IMR-90 (cell line): ENCODE results near the gene SUDS3. TPM values are rescaled to one million over a fixed set of nuclear protein-coding genes. Genes with fewer than 3 reads are reported as not detected.

ENCODE experiments used
- ATAC-seq: fragments of 200-7000 bp; cut with Tn5 transposase; 2 replicates; pipeline ENCODE4 v1.9.1; 2020; ENCODE audit warnings: low read depth, mild to moderate bottlenecking, moderate library complexity
- BruUV-seq: library from RNA; stranded (reverse); fragments of 400-500 nt; replicated peaks from 2 replicates; lab custom pipeline; 2021; lab: Mats Ljungman, UMichigan
- CTCF ChIA-PET: fragments of 300-600 bp; formaldehyde crosslinking; extraction: SDS; loops from one replicate; lab custom pipeline; 2021; ENCODE audit warnings: antibody characterized with exemption; lab: Yijun Ruan, JAX
- POLR2A ChIA-PET: fragments of 300-600 bp; sonication (Branson Sonifier 250); formaldehyde crosslinking; loops from one replicate; lab custom pipeline; 2022; ENCODE audit warnings: antibody characterized with exemption; ENCODE audit not compliant: unreplicated experiment; lab: Charles Lee
- DNase-seq: peaks from one replicate; pipeline ENCODE4 v3.0.0; 2013
- H2AFZ ChIP-seq: replicated peaks from 2 replicates; pipeline ENCODE3; 2013; ENCODE audit warnings: low read length, mild to moderate bottlenecking; ENCODE audit not compliant: poor library complexity
- H2AK5ac ChIP-seq: 2 replicates; pipeline ENCODE4 v1.6.1; 2013; ENCODE audit warnings: low read depth, low read length, inconsistent platforms
- H2AK9ac ChIP-seq: replicated peaks from 2 replicates; pipeline ENCODE3; 2013; ENCODE audit warnings: mild to moderate bottlenecking, low read depth, low read length, moderate library complexity; ENCODE audit not compliant: poor library complexity
- H2BK120ac ChIP-seq: 2 replicates; pipeline ENCODE4 v1.6.1; 2013; ENCODE audit warnings: low read depth, low read length, inconsistent platforms
- H2BK15ac ChIP-seq: 3 replicates; pipeline ENCODE4 v1.6.1; 2013; ENCODE audit warnings: low read depth, low read length, inconsistent platforms
- H2BK20ac ChIP-seq: 2 replicates; pipeline ENCODE4 v1.6.1; 2013; ENCODE audit warnings: low read depth, mild to moderate bottlenecking, inconsistent platforms, low read length, moderate library complexity
- H2BK5ac ChIP-seq: 2 replicates; pipeline ENCODE4 v1.6.1; 2013; ENCODE audit warnings: mild to moderate bottlenecking, low read depth, low read length, inconsistent platforms; ENCODE audit not compliant: poor library complexity, severe bottlenecking
- H3K14ac ChIP-seq: replicated peaks from 2 replicates; pipeline ENCODE4 v1.6.1; 2013; ENCODE audit warnings: low read depth, low read length, inconsistent platforms
- H3K18ac ChIP-seq: 2 replicates; pipeline ENCODE4 v1.6.1; 2013; ENCODE audit warnings: low read depth, low read length, control low read depth
- H3K23ac ChIP-seq: 2 replicates; pipeline ENCODE4 v1.6.1; 2013; ENCODE audit warnings: low read depth, low read length, inconsistent platforms
- H3K27ac ChIP-seq: 2 replicates; pipeline ENCODE4 v1.5.1; 2013; ENCODE audit warnings: mild to moderate bottlenecking, control low read depth, low read length; ENCODE audit not compliant: insufficient read depth
- H3K27me3 ChIP-seq: 2 replicates; pipeline ENCODE4 v1.6.1; 2013; ENCODE audit warnings: low read length; ENCODE audit not compliant: control insufficient read depth, insufficient read depth
- H3K36me3 ChIP-seq: 2 replicates; pipeline ENCODE4 v1.6.1; 2013; ENCODE audit warnings: low read length, mixed read lengths; ENCODE audit not compliant: control insufficient read depth, insufficient read depth
- H3K4ac ChIP-seq: 2 replicates; pipeline ENCODE4 v1.6.1; 2013; ENCODE audit warnings: low read depth, low read length, inconsistent platforms
- H3K4me1 ChIP-seq: 2 replicates; pipeline ENCODE4 v1.6.1; 2013; ENCODE audit warnings: low read length, mixed read lengths; ENCODE audit not compliant: control insufficient read depth, insufficient read depth
- H3K4me2 ChIP-seq: 2 replicates; pipeline ENCODE4 v1.6.1; 2013; ENCODE audit warnings: low read depth, mild to moderate bottlenecking, control low read depth, low read length, moderate library complexity
- H3K4me3 ChIP-seq: 2 replicates; pipeline ENCODE4 v1.5.1; 2013; ENCODE audit warnings: low read depth, mild to moderate bottlenecking, control low read depth, low read length, moderate library complexity; ENCODE audit not compliant: insufficient read depth
- H3K56ac ChIP-seq: 2 replicates; pipeline ENCODE4 v1.6.1; 2013; ENCODE audit warnings: low read length, inconsistent platforms; ENCODE audit not compliant: insufficient read depth; ENCODE audit errors: extremely low read depth
- H3K79me1 ChIP-seq, 2 experiments: 2 replicates each; pipeline ENCODE4 v1.6.1; 2013; ENCODE audit warnings: low read length in 2 of 2, inconsistent platforms in 1 of 2, low read depth in 1 of 2
- H3K9ac ChIP-seq: 2 replicates; pipeline ENCODE4 v1.6.1; 2013; ENCODE audit warnings: low read depth, low read length, control low read depth
- H3K9me1 ChIP-seq: 2 replicates; pipeline ENCODE4 v1.6.1; 2013; ENCODE audit warnings: low read length, inconsistent platforms; ENCODE audit not compliant: insufficient read depth
- H3K9me3 ChIP-seq: 2 replicates; pipeline ENCODE4 v1.6.1; 2013; ENCODE audit warnings: low read length; ENCODE audit not compliant: control insufficient read depth, insufficient read depth
- H4K20me1 ChIP-seq: 2 replicates; pipeline ENCODE4 v1.6.1; 2013; ENCODE audit warnings: low read length, inconsistent platforms; ENCODE audit not compliant: insufficient read depth
- H4K5ac ChIP-seq: 2 replicates; pipeline ENCODE4 v1.6.1; 2013; ENCODE audit warnings: mild to moderate bottlenecking, low read depth, low read length, control low read depth
- H4K8ac ChIP-seq, 2 experiments: 2 replicates each; pipeline ENCODE4 v1.6.1; 2013; ENCODE audit warnings: low read depth in 2 of 2, low read length in 2 of 2, control low read depth in 1 of 2, inconsistent platforms in 1 of 2
- H4K91ac ChIP-seq: 2 replicates; pipeline ENCODE4 v1.6.1; 2013; ENCODE audit warnings: low read depth, low read length, inconsistent platforms; ENCODE audit not compliant: insufficient read depth
- CEBPB ChIP-seq: IDR thresholded peaks from 2 replicates; pipeline ENCODE4 v1.6.1; 2012; ENCODE audit warnings: low read depth, low read length, improper control_type of control experiment
- CHD1 ChIP-seq: IDR thresholded peaks from 2 replicates; pipeline ENCODE4 v1.6.1; 2012; ENCODE audit warnings: low read depth, low read length, improper control_type of control experiment
- FOS ChIP-seq: fragments of 150-350 bp; IDR thresholded peaks from 2 replicates; pipeline ENCODE4 v1.6.1; 2016; ENCODE audit warnings: low read depth, low read length
- MAFK ChIP-seq: IDR thresholded peaks from 2 replicates; pipeline ENCODE4 v1.6.1; 2012; ENCODE audit warnings: low read depth, low read length, improper control_type of control experiment
- MAZ ChIP-seq: IDR thresholded peaks from 2 replicates; pipeline ENCODE4 v1.6.1; 2012; ENCODE audit warnings: low read depth, mild to moderate bottlenecking, low read length, improper control_type of control experiment, moderate library complexity, borderline replicate concordance
- MXI1 ChIP-seq: IDR thresholded peaks from 2 replicates; pipeline ENCODE4 v1.6.1; 2012; ENCODE audit warnings: low read depth, mild to moderate bottlenecking, low read length, moderate library complexity, borderline replicate concordance
- NFE2L2 ChIP-seq: fragments of 150-350 bp; IDR thresholded peaks from 2 replicates; pipeline ENCODE4 v1.6.1; 2016; ENCODE audit warnings: low read depth, mild to moderate bottlenecking, low read length
- POLR2A ChIP-seq: IDR thresholded peaks from 2 replicates; pipeline ENCODE4 v1.6.1; 2012; ENCODE audit warnings: mild to moderate bottlenecking, low read depth, low read length
- RAD21 ChIP-seq: IDR thresholded peaks from 2 replicates; pipeline ENCODE4 v1.6.1; 2012; ENCODE audit warnings: low read length, improper control_type of control experiment
- RFX5 ChIP-seq: IDR thresholded peaks from 2 replicates; pipeline ENCODE4 v1.8.0; 2012; ENCODE audit warnings: low read depth, mild to moderate bottlenecking, low read length, moderate library complexity
- SMC3 ChIP-seq: fragments of 150-350 bp; IDR thresholded peaks from 2 replicates; pipeline ENCODE4 v1.6.1; 2016; ENCODE audit warnings: low read depth, mild to moderate bottlenecking, antibody characterized with exemption, low read length, moderate library complexity
- WGBS, 2 experiments: methylation state at CpG; one replicate each; pipeline versions ENCODE4 v1.1.5 to v1.1.7; 2013; ENCODE audit warnings: missing lambda C conversion rate in 2 of 2; ENCODE audit not compliant: insufficient read length in 1 of 2; ENCODE audit errors: extremely low coverage in 2 of 2; 5-methylcytosine and 5-hydroxymethylcytosine counted together
- dilution Hi-C: fragments of 300-500 bp; cut with HindIII; formaldehyde crosslinking; loops from one replicate; pipeline ENCODE4 v1.14.3; 2018; ENCODE audit warnings: low sequenced_read_pairs; ENCODE audit not compliant: unreplicated experiment
- in situ Hi-C: fragments of 300-500 bp; cut with MboI; formaldehyde crosslinking; loops from 3 replicates; pipeline ENCODE4 v1.14.3; 2019; ENCODE audit warnings: low sequenced_read_pairs, inconsistent platforms, mixed read lengths
- intact Hi-C: fragments of 100-400 bp; cut with micrococcal nuclease; formaldehyde crosslinking; loops from 2 replicates; pipeline ENCODE4 v1.10.0; 2022
- polyA plus RNA-seq, 3 experiments: library from polyadenylated mRNA; depleted of rRNA; stranded (reverse); fragments of >200 nt; gene quantifications; 2 replicates each; pipeline ENCODE4 v1.2.3, GENCODE V29; 2012; ENCODE audit warnings: low replicate concordance in 1 of 3
- total RNA-seq: library from RNA; depleted of rRNA; stranded (reverse); fragments of >200 nt; gene quantifications from 2 replicates; pipeline ENCODE4 v1.2.3, GENCODE V29; 2012
- TF ChIP-seq, protein P1 (sequence below): conservative IDR thresholded peaks from 2 replicates; pipeline ENCODE4 v1.5.1; 2012; ENCODE audit warnings: mild to moderate bottlenecking, low read depth, low read length, improper control_type of control experiment
- TF ChIP-seq, protein P2 (sequence below): fragments of 150-350 bp; IDR thresholded peaks from 2 replicates; pipeline ENCODE4 v1.6.1; 2016; ENCODE audit warnings: low read depth, mild to moderate bottlenecking, low read length, moderate library complexity, borderline replicate concordance
- TF ChIP-seq, protein P3 (sequence below): fragments of 150-350 bp; IDR thresholded peaks from 2 replicates; pipeline ENCODE4 v1.6.1; 2017; ENCODE audit warnings: mild to moderate bottlenecking, antibody characterized with exemption, low read length, low read depth

Gene SUDS3
- total and polyA plus RNA-seq, 2 of the 4 experiments (the other 2 are of a cell fraction) = 13.4 to 13.8 TPM

DNA sequence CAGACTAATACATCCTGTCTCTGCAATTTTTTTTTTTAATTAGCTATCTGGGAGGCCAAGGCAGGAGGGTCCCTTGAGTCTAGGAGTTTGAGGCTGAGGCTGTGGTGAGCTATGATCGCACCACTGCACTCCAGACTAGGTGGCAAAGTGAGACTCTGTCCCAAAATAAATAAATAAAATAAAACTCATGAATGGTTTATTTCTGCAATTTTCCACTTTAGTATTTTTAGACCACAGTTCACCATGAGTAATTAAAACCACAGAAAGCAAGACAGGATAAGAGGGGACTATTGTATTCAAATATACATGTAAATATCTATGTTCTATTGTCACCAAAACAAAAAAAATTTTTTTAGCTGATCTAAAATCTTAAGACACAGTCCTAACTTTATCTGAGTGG lies 21.5 kb upstream of the SUDS3 start:
- peak; percentile 40 for DNase-seq
- H2BK20ac ChIP-seq = no peak overlapping the region
- no peak overlapping the region for H3K27ac ChIP-seq

More for the DNA sequence above, 21.5 kb upstream of the SUDS3 start:
- no peak overlapping the region for H4K8ac ChIP-seq
- no peak overlapping the region for H3K23ac ChIP-seq
- no peak overlapping the region for H4K5ac ChIP-seq
- H3K36me3 ChIP-seq = no peaks in the 10 kb centered on the region
- H3K4me2 ChIP-seq = no peak overlapping the region
- H3K18ac ChIP-seq = no peak overlapping the region
- no peak overlapping the region for H2BK5ac ChIP-seq
- peaks cover 4% of the 10 kb centered on the region; the same call in 1 of the 2 replicates for H4K20me1 ChIP-seq
- H2AK5ac ChIP-seq = no peak overlapping the region
- BruUV-seq = no TSS peak
- no peak overlapping the region for H3K9ac ChIP-seq
- peaks cover 22 to 58% of the 10 kb centered on the region in 2 experiments for H3K79me1 ChIP-seq
- POLR2A ChIA-PET = no interaction called here
- H3K9me3 ChIP-seq = no peaks in the 10 kb centered on the region
- no peak overlapping the region for H2BK120ac ChIP-seq
- H3K4ac ChIP-seq = no peak overlapping the region
- H3K9me1 ChIP-seq = peaks cover 2% of the 10 kb centered on the region; the same call in 1 of the 2 replicates
- H2AK9ac ChIP-seq = no peak overlapping the region
- CTCF ChIA-PET = interaction anchor here (0.8 to 2.5 kb wide), 3 partner anchors 10 to 85 kb away, joined by 3 to 10 read pairs (median 3); partner anchors contain the start of gene SUDS3
- H3K4me1 ChIP-seq = peaks cover 9% of the 10 kb centered on the region
- no peak for ATAC-seq
- no peak overlapping the region for H4K91ac ChIP-seq
- H3K27me3 ChIP-seq = no peaks in the 10 kb centered on the region
- intact Hi-C loops (no loop called here), in situ Hi-C loops (loop anchor here (25.0 kb wide), 1 partner anchor 1757 kb away; the partner anchor contains the start of gene RAB35), dilution Hi-C loops (no loop called here)
- H3K4me3 ChIP-seq = no peak overlapping the region
- H2BK15ac ChIP-seq = no peak overlapping the region
- no peak overlapping the region for H3K14ac ChIP-seq
- TF ChIP-seq, protein P1, sequence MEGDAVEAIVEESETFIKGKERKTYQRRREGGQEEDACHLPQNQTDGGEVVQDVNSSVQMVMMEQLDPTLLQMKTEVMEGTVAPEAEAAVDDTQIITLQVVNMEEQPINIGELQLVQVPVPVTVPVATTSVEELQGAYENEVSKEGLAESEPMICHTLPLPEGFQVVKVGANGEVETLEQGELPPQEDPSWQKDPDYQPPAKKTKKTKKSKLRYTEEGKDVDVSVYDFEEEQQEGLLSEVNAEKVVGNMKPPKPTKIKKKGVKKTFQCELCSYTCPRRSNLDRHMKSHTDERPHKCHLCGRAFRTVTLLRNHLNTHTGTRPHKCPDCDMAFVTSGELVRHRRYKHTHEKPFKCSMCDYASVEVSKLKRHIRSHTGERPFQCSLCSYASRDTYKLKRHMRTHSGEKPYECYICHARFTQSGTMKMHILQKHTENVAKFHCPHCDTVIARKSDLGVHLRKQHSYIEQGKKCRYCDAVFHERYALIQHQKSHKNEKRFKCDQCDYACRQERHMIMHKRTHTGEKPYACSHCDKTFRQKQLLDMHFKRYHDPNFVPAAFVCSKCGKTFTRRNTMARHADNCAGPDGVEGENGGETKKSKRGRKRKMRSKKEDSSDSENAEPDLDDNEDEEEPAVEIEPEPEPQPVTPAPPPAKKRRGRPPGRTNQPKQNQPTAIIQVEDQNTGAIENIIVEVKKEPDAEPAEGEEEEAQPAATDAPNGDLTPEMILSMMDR = no peak
- no peak for TF ChIP-seq MAZ
- TF ChIP-seq NFE2L2 = no peak
- TF ChIP-seq SMC3 = no peak
- TF ChIP-seq FOS = no peak
- no peak for TF ChIP-seq RAD21
- TF ChIP-seq, protein P2, sequence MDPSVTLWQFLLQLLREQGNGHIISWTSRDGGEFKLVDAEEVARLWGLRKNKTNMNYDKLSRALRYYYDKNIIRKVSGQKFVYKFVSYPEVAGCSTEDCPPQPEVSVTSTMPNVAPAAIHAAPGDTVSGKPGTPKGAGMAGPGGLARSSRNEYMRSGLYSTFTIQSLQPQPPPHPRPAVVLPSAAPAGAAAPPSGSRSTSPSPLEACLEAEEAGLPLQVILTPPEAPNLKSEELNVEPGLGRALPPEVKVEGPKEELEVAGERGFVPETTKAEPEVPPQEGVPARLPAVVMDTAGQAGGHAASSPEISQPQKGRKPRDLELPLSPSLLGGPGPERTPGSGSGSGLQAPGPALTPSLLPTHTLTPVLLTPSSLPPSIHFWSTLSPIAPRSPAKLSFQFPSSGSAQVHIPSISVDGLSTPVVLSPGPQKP = no peak
- TF ChIP-seq RFX5 = no peak
- TF ChIP-seq CHD1 = no peak
- TF ChIP-seq POLR2A = no peak
- TF ChIP-seq, protein P3, sequence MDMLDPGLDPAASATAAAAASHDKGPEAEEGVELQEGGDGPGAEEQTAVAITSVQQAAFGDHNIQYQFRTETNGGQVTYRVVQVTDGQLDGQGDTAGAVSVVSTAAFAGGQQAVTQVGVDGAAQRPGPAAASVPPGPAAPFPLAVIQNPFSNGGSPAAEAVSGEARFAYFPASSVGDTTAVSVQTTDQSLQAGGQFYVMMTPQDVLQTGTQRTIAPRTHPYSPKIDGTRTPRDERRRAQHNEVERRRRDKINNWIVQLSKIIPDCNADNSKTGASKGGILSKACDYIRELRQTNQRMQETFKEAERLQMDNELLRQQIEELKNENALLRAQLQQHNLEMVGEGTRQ = no peak
- no peak for TF ChIP-seq MXI1
- no peak for TF ChIP-seq MAFK
- no peak for TF ChIP-seq CEBPB
- no peak overlapping the region for H2AFZ ChIP-seq
- no peak overlapping the region for H3K56ac ChIP-seq
- no CpG with 5 or more reads among the region's 1 CpG for WGBS, 2 experiments
